Spleen (tissue), 7 donors: ENCODE data around the gene MIS12.

Experiments used
- CTCF ChIP-seq, 11 experiments: fragments of 200-600 bp in 7 of 11; fragments of 450-650 bp in 4 of 11; sonication (generic) in 4 of 11; IDR thresholded peaks in 8 of 11; conservative IDR thresholded peaks in 3 of 11; 1 replicate in 7 of 11; 2 replicates in 4 of 11; pipeline versions ENCODE4 v1.4.0 to v1.8.0; 2016 to 2021; ENCODE audit warnings: antibody characterized with exemption in 11 of 11, inconsistent platforms in 4 of 11, mild to moderate bottlenecking in 1 of 11
- POLR2A ChIP-seq, 3 donors: fragments of 450-650 bp; IDR thresholded peaks; one replicate each; pipeline ENCODE4 v1.5.1; 2017; ENCODE audit warnings: antibody characterized with exemption in 3 of 3, mild to moderate bottlenecking in 1 of 3
- donor health status: DM: no; HTN: no; CAD: no; lungs with moderate emphysema.
- donor health status: DM: no; HTN: no; CAD: no.
- donor health status: DM: no; HTN: no; CAD: no.

GRCh38 chr17:5492970-5493369 lies 6.6 kb downstream of the MIS12 start:
- TF ChIP-seq CTCF (IDR thresholded peaks at IDR 0.05 in 8 of 11, conservative IDR thresholded peaks at IDR 0.05 in 3 of 11): no peak
- no peak for TF ChIP-seq POLR2A (IDR thresholded peaks at IDR 0.05)
